Endothelial cell of umbilical vein (primary cell): ENCODE measurements around the gene RER1. TPM values are rescaled to one million over a fixed set of nuclear protein-coding genes. Genes with fewer than 3 reads are reported as not detected.

ENCODE experiments used
- BruUV-seq: library from RNA; stranded (reverse); fragments of 400-500 nt; replicated peaks from 2 replicates; lab custom pipeline; 2021; lab: Mats Ljungman, UMichigan
- CTCF ChIA-PET: fragments of 300-600, 350-600 bp; sonication (Branson Sonifier 250); formaldehyde crosslinking; loops from one replicate; lab custom pipeline; 2021; ENCODE audit warnings: antibody characterized with exemption, inconsistent platforms; lab: Charles Lee
- POLR2A ChIA-PET: fragments of 300-600, 350-600 bp; sonication (Branson Sonifier 250); formaldehyde crosslinking; loops from one replicate; lab custom pipeline; 2021; ENCODE audit warnings: antibody characterized with exemption, inconsistent platforms; lab: Charles Lee
- DNase-seq: peaks from one replicate; pipeline ENCODE4 v3.0.0-alpha.2; 2011; ENCODE audit warnings: low read depth, low spot score
- FAIRE-seq: peaks from 2 replicates; lab custom pipeline; 2011; peaks lifted over from hg19 to GRCh38; lab: Jason Lieb, UNC
- H2AFZ ChIP-seq: 2 replicates; pipeline ENCODE4 v1.6.0; 2012; ENCODE audit warnings: low read depth, low read length, control low read depth, inconsistent platforms
- H3K27ac ChIP-seq: 2 replicates; pipeline ENCODE4 v1.5.1; 2011; ENCODE audit warnings: low read depth, mild to moderate bottlenecking, control low read depth, low read length, moderate library complexity; ENCODE audit not compliant: insufficient read depth
- H3K27me3 ChIP-seq, 2 experiments: 2 replicates each; pipeline versions ENCODE4 v1.6.0 to v1.6.1; 2011; ENCODE audit warnings: low read length in 2 of 2, mixed read lengths in 1 of 2; ENCODE audit not compliant: control insufficient read depth in 2 of 2, insufficient read depth in 2 of 2
- H3K36me3 ChIP-seq, 2 experiments: 2 replicates in 1 of 2; 3 replicates in 1 of 2; pipeline ENCODE4 v1.5.1; 2011; ENCODE audit warnings: low read length in 2 of 2, mild to moderate bottlenecking in 1 of 2, moderate library complexity in 1 of 2; ENCODE audit not compliant: control insufficient read depth in 2 of 2, insufficient read depth in 2 of 2; ENCODE audit errors: extremely low read depth in 1 of 2
- H3K4me1 ChIP-seq: 3 replicates; pipeline ENCODE4 v1.5.1; 2011; ENCODE audit warnings: mild to moderate bottlenecking, low read length; ENCODE audit not compliant: control insufficient read depth, insufficient read depth; ENCODE audit errors: extremely low read depth
- H3K4me2 ChIP-seq: 2 replicates; pipeline ENCODE4 v1.6.1; 2011; ENCODE audit warnings: low read length, control low read depth, mixed read lengths; ENCODE audit not compliant: insufficient read depth
- H3K4me3 ChIP-seq, 3 experiments: fragments of 200-600 bp in 1 of 3; sonication (generic), shearing (Covaris generic) in 1 of 3; replicated peaks in 1 of 3; 2 replicates each; pipeline ENCODE4 v1.5.1; 2011 to 2016; ENCODE audit warnings: control low read depth in 3 of 3, low read length in 3 of 3, mild to moderate bottlenecking in 2 of 3, inconsistent platforms in 1 of 3, low read depth in 1 of 3, moderate library complexity in 1 of 3; ENCODE audit not compliant: insufficient read depth in 1 of 3
- H3K79me2 ChIP-seq: 2 replicates; pipeline ENCODE4 v1.6.0; 2012; ENCODE audit warnings: low read length, inconsistent platforms; ENCODE audit not compliant: control insufficient read depth, insufficient read depth
- H3K9ac ChIP-seq: replicated peaks from 2 replicates; pipeline ENCODE3; 2011; ENCODE audit warnings: low read length, control low read depth; ENCODE audit not compliant: insufficient read depth; ENCODE audit errors: extremely low read depth
- H3K9me1 ChIP-seq: replicated peaks from 3 replicates; pipeline ENCODE4 v1.6.0; 2011; ENCODE audit warnings: mild to moderate bottlenecking, low read length; ENCODE audit not compliant: control insufficient read depth, insufficient read depth; ENCODE audit errors: extremely low read depth
- H3K9me3 ChIP-seq: replicated peaks from 2 replicates; pipeline ENCODE4 v1.5.1; 2012; ENCODE audit warnings: low read length, inconsistent platforms; ENCODE audit not compliant: control insufficient read depth, insufficient read depth
- H4K20me1 ChIP-seq: replicated peaks from 2 replicates; pipeline ENCODE3; 2011; ENCODE audit warnings: mild to moderate bottlenecking, low read length; ENCODE audit not compliant: control insufficient read depth, insufficient read depth; ENCODE audit errors: extremely low read depth
- EZH2 ChIP-seq: IDR thresholded peaks from 2 replicates; pipeline ENCODE4 v1.6.1; 2012; ENCODE audit warnings: borderline replicate concordance, low read depth, mild to moderate bottlenecking, moderate library complexity, low read length, inconsistent platforms; ENCODE audit not compliant: severe bottlenecking
- FOS ChIP-seq: IDR thresholded peaks from 2 replicates; pipeline ENCODE4 v1.6.1; 2011; ENCODE audit warnings: mild to moderate bottlenecking, low read length, moderate library complexity, borderline replicate concordance; ENCODE audit not compliant: insufficient read depth
- GATA2 ChIP-seq: IDR thresholded peaks from 2 replicates; pipeline ENCODE4 v1.7.0; 2011; ENCODE audit warnings: low read depth, mild to moderate bottlenecking, moderate library complexity, mixed read lengths, low read length; ENCODE audit not compliant: insufficient read length, insufficient read depth
- JUN ChIP-seq: IDR thresholded peaks from 2 replicates; pipeline ENCODE4 v1.6.1; 2011; ENCODE audit warnings: borderline replicate concordance, low read depth; ENCODE audit not compliant: insufficient read length, insufficient read depth
- MYC ChIP-seq: IDR thresholded peaks from one replicate; pipeline ENCODE4 v1.6.1; 2011; ENCODE audit warnings: mild to moderate bottlenecking, low read depth, low read length
- POLR2A ChIP-seq: IDR thresholded peaks from 2 replicates; pipeline ENCODE4 v1.6.1; 2012; ENCODE audit warnings: low read depth, mild to moderate bottlenecking, control low read depth, low read length
- POLR2AphosphoS5 ChIP-seq: IDR thresholded peaks from 2 replicates; pipeline ENCODE4 v1.6.1; 2012; ENCODE audit warnings: low read depth, mild to moderate bottlenecking, control low read depth, low read length, moderate library complexity; ENCODE audit not compliant: insufficient read depth
- dilution Hi-C: fragments of 300-500 bp; cut with MboI; formaldehyde crosslinking; loops from one replicate; pipeline ENCODE4 v1.15.0; 2019; ENCODE audit warnings: low sequenced_read_pairs; ENCODE audit not compliant: extremely low pct_ligation_motif_present
- intact Hi-C: fragments of 100-400 bp; cut with micrococcal nuclease; formaldehyde crosslinking; loops from one replicate; pipeline ENCODE4 v1.10.0; 2022
- polyA plus RNA-seq, 4 experiments: library from polyadenylated mRNA; depleted of rRNA in 3 of 4; stranded (reverse) in 3 of 4; unstranded in 1 of 4; fragments of >200 nt; gene quantifications; 2 replicates each; pipeline versions ENCODE4 v1.2.1 to v1.2.3, GENCODE V29; 2011 to 2012; ENCODE audit warnings: missing spikeins in 1 of 4
- total RNA-seq: library from RNA; stranded (reverse); gene quantifications from 2 replicates; pipeline ENCODE4 v1.2.3, GENCODE V29; 2021
- TF ChIP-seq, protein P1 (sequence below), 2 donors: IDR thresholded peaks; 1 replicate in 1 of 2; 2 replicates in 1 of 2; pipeline ENCODE4 v1.5.1; 2011; ENCODE audit warnings: low read length in 2 of 2, mild to moderate bottlenecking in 2 of 2, moderate library complexity in 2 of 2, control low read depth in 1 of 2, inconsistent platforms in 1 of 2, low read depth in 1 of 2; ENCODE audit not compliant: insufficient read depth in 1 of 2; ENCODE audit errors: extremely low read depth in 1 of 2
- TF ChIP-seq, protein P2 (sequence below): IDR thresholded peaks from 2 replicates; pipeline ENCODE4 v1.6.1; 2011; ENCODE audit not compliant: insufficient read depth, insufficient read length

Gene RER1
- total and polyA plus RNA-seq, 2 donors (not counting 3 experiments of a cell fraction or from before 2014, with no cell fraction given) = 179 to 292 TPM

DNA sequence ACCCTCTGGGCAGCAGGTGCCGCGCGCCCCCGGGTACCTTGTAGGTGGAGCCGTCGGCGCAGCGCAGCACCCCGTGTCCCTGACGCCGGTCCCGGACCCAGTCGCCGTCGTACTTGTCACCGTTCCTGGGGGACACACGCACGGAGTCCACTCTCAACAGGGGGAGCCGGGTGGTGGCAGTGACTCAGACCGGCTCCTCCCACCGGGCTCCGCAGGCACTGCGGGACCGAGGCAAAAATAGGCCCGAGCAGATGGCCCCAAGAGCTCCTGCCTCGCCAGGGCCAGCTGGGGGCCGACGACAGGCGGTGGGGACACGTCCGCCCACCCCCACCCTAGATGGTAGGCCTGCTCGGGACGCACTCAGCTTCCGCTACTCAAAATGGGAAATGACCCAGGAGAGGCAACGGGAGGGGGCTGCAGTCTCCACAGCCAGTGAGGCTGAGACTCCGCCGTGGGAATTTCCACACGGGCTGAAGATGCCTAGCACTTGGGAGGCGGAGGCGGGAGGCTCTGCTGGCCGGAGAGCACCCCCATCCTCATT is 6.6 kb upstream of the RER1 start:
- no peaks in the 10 kb centered on the region for H3K9me3 ChIP-seq
- H3K4me1 ChIP-seq = no peaks in the 10 kb centered on the region
- H3K9me1 ChIP-seq = no peaks in the 10 kb centered on the region
- CTCF ChIA-PET = interaction anchor here (8.9 kb wide), 1 partner anchor 185 kb away, joined by 631 read pairs; the partner anchor contains the start of gene FAAP20
- no peak overlapping the region for H3K4me2 ChIP-seq
- no peaks in the 10 kb centered on the region for H3K79me2 ChIP-seq
- POLR2A ChIA-PET = no interaction called here
- FAIRE-seq (no peak), DNase-seq (no peak)
- no TSS peak for BruUV-seq
- no peak overlapping the region for H3K9ac ChIP-seq
- no peak overlapping the region for H3K27ac ChIP-seq
- no peak overlapping the region for H2AFZ ChIP-seq
- intact Hi-C loops = loop anchor here (5.0 kb wide), 1 partner anchor 73 kb away; no protein-coding TSS in a partner anchor
- dilution Hi-C loops = no loop called here
- no peak overlapping the region for H3K4me3 ChIP-seq
- TF ChIP-seq GATA2 (no peak), EZH2 (no peak), FOS (no peak), MYC (no peak), POLR2AphosphoS5 (no peak), POLR2A (no peak), JUN (no peak)
- TF ChIP-seq, protein P1, sequence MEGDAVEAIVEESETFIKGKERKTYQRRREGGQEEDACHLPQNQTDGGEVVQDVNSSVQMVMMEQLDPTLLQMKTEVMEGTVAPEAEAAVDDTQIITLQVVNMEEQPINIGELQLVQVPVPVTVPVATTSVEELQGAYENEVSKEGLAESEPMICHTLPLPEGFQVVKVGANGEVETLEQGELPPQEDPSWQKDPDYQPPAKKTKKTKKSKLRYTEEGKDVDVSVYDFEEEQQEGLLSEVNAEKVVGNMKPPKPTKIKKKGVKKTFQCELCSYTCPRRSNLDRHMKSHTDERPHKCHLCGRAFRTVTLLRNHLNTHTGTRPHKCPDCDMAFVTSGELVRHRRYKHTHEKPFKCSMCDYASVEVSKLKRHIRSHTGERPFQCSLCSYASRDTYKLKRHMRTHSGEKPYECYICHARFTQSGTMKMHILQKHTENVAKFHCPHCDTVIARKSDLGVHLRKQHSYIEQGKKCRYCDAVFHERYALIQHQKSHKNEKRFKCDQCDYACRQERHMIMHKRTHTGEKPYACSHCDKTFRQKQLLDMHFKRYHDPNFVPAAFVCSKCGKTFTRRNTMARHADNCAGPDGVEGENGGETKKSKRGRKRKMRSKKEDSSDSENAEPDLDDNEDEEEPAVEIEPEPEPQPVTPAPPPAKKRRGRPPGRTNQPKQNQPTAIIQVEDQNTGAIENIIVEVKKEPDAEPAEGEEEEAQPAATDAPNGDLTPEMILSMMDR (IDR thresholded peaks at IDR 0.05; ENCODE audit: extremely low read depth in 1 of 2, insufficient read depth in 1 of 2, low read depth in 1 of 2, low read length in 2 of 2) = no peak
- TF ChIP-seq, protein P2, sequence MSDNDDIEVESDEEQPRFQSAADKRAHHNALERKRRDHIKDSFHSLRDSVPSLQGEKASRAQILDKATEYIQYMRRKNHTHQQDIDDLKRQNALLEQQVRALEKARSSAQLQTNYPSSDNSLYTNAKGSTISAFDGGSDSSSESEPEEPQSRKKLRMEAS = no peak
- H3K36me3 ChIP-seq = no peaks in the 10 kb centered on the region
- H3K27me3 ChIP-seq = no peaks in the 10 kb centered on the region
- H4K20me1 ChIP-seq = no peaks in the 10 kb centered on the region
